Raji (cell line): ENCODE data around the gene ACVR1B.

Source experiments
- POLR2A ChIP-seq: IDR thresholded peaks from 2 replicates; pipeline ENCODE4 v1.6.1; 2011; ENCODE audit warnings: low read depth, low read length, control low read depth; ENCODE audit not compliant: insufficient read depth

Gene ACVR1B

DNA sequence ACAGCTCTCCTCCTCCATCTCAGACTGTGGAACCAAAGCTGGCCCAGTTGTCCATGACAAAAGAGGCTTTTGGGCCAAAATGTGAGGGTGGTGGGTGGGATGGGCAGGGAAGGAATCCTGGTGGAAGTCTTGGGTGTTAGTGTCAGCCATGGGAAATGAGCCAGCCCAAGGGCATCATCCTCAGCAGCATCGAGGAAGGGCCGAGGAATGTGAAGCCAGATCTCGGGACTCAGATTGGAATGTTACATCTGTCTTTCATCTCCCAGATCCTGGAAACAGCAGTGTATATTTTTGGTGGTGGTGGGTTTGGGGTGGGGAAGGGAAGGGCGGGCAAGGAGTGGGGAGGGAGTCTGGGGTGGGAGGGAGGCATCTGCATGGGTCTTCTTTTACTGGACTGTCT is 43.5 kb downstream of the ACVR1B start:
- TF ChIP-seq POLR2A: no peak

DNA sequence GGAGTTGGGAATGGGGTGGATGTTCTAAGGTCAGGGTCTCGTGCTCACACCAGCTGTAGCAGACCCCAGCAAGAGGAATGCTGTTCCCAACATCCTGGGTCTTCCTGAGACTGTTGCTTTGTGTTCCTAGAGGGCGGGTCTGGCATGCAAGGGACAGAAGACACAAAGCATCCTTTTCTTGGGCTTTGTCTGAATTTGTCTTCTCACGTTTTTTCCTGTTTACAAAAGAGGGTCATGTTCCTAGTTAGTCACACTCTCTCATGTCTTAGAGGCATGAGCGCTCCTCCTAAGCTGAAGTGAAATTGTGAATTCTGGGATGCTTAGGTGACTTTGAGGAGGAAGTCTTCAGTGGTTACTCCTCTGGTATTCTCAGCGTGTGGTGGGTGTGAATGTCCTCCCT is 45.6 kb downstream of the ACVR1B start:
- TF ChIP-seq POLR2A: no peak

DNA sequence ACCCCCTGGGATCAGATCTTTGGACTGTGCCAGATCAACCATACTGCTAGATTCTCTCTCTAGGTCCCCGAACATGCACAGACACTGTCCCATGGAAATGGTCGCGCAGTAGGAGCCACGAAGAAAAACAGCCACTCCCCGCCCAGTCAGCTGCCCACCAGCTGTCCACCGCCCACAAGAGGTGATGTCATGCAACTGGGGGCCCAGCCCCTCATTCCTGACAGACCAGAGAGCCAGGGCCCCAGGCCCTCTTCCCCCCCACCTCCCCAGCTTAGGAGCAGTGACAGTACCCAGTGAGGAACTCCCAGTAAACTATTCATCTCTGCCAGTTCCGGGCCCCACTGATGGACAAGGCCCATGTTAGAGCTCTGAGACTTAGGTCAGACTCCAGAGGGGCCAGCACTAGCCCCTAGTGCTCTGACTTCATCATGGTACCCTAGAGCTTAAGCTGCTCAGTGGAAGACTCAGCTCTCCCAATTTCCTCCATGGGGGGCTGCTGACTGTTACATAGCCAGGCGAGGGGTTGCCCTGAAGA is 51.6 kb downstream of the ACVR1B start:
- TF ChIP-seq POLR2A: no peak

DNA sequence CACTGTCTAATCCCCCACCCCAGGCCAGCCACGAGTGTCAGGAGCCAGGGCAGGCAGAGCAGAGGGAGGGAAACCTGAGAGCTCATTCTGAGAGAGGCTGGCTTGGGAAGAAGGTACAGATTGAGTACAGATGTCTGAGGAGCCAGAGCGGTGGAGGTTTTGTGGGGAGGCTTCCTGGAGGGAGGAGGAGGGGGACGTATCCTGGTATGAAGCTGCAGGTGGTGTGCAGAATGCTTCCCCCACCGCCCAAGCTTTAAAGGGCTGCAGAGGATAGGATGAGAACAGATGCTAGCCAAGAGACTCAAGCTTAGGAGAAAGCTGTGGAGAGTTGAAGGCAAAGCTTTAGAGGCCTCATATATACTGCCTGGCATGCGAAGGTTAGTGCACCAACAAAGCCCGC is 52.1 kb downstream of the ACVR1B start:
- TF ChIP-seq POLR2A: no peak

DNA sequence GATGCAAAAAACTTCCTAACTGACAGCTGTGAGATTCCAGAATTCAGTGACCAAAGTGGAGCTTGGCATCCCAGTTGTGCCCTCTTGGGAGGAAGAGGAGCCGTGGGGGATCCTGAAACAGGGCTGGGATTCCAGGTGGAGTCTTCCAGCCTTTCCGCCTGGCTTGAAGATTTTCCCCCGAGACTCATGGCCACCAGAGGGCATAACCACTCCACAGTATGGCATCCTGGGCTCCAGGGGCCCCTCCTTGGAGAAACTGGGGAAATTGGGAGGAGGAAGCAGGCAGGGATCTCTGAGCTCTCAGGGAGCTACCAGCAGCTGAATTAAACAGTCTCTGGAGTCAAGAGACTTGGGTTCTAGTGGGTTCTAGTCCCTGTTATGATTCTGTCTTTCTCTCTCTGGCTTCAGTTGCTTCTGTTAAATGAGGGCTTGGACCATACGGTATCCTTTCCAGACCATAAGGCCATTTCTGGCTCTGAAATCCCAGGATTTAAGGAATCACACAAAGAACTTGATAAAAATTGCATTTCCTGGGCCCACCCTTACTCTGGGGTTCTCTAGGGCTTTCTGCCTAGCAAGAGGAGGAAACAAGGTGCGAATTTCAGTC is 52.6 kb downstream of the ACVR1B start:
- TF ChIP-seq POLR2A: no peak

DNA sequence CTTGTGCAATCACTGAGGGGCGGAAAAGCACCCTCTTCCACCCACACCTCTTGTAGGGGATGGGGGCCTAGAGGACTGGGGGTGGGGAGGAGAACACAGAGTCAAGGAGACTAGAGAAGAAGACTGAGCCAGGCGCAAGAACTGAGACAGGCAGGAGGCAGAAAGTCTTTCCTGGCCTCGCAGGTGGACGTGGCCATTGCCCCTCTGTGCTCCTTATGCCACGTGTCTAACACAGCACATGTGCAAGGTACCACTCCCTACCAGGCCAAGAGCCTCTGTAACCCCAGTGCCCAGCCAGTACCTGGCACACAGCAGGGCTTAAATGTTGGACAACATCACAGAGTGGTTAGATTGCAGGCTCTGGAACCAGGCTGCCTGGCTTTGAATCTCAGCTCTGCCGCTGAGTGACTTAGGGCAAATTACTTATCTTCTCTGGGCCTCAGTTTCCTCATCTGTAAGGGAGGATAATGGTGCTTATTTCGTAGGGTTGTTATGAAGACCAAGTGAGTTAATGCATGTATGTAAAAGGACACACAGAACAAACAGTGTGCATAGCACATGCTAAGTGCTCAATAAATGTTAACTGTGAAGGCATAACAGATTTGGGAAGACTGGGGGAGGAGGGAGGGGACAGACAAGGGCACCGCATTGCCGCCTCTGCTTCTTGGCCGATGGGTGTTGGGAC is 53.9 kb downstream of the ACVR1B start:
- TF ChIP-seq POLR2A: no peak

DNA sequence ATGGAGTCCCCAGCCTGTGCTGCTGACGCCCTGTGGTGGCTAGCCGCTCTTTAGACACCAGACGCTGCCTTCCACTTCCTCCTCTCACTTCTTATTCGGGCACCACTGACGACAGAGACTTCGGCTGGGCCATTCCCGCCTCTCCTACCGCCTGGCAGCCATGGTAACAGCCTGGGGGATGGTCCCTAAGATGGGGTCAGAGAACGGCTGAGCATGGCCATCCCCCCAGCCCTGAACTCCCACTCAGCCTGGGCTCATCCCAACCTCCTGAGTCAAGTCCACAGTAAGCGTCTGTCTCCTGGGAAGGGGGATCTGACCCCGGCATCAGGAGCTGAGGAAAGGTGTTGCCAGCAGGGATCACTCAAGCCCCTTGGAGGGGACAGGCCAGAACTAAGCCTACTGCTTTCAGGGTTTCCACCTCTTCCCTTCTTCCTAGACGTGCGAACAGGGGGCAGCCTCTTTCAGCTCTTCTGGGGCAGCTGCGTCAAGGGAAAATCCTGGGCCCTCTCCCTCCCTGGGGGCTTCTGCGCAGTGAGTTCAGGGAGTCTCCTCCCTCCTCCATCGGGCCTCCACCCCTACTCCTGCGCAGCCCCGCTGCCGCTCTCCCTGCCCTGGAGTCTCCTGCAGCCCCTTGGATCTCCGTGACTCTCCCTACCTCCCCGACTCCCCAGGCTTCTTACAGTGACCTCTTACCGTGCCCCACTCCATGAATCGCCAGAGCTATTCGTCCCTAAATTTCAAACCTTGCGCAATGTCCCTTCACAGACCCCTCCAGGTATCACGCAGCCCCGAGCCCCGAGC is 54.6 kb downstream of the ACVR1B start:
- no peak for TF ChIP-seq POLR2A

DNA sequence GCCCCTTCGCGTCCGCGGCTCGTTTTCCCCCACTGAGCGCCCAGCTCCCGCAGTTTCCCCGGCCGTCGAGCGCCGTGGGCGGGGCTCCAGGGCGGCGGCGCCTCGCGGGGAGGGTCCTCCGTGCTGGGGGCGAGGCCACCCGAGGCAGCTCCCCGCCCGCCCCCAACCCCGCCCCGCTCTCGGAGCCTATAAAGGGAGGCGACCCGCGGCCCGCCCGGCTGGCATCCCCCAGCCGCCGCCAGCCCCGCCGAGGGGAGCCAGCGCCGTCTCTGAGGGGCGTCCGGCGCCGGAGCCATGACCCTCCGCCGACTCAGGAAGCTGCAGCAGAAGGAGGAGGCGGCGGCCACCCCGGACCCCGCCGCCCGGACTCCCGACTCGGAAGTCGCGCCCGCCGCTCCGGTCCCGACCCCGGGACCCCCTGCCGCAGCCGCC is 55.2 kb downstream of the ACVR1B start, which contains the start of gene TAMALIN:
Gene TAMALIN, plus strand, starts transcription at position 221 of the 432 bp plus-strand sequence. Its CDS starts 74 bp downstream, at position 295.
- no peak for TF ChIP-seq POLR2A

DNA sequence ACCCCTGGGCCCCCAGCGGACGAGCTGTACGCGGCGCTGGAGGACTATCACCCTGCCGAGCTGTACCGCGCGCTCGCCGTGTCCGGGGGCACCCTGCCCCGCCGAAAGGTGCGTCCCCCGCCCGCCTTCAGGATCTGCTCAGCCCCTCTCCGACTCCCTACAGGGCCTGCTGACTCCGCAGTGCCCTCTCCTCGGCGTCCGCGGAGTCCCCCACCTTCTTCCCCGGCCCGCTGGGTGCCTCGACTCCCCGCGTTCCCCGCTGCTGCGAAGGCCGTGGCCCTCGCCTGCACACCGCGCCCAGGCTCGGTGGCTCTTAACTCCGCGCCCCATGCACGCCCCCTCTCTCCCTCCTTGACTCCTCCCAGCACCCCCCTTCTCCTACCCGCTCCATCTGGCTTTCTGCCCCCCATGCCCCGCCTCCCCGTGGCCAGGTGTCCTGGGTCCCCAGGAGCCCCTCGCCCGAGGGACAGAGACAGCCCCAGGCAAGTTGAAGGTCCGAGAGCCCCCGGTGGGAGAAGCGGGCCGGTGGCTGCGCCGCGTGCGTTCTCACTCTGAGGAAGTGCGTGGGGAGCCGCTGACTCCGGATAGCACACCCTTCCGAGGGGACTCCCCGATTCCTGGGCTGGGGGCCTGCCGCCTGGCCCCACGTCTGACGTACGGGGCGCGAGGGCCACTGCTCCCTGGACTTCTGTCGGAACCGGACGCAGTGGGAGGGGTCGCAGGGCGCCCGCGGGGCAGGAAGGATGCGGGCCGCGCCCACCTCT is 55.8 kb downstream of the ACVR1B start:
- TF ChIP-seq POLR2A: no peak

DNA sequence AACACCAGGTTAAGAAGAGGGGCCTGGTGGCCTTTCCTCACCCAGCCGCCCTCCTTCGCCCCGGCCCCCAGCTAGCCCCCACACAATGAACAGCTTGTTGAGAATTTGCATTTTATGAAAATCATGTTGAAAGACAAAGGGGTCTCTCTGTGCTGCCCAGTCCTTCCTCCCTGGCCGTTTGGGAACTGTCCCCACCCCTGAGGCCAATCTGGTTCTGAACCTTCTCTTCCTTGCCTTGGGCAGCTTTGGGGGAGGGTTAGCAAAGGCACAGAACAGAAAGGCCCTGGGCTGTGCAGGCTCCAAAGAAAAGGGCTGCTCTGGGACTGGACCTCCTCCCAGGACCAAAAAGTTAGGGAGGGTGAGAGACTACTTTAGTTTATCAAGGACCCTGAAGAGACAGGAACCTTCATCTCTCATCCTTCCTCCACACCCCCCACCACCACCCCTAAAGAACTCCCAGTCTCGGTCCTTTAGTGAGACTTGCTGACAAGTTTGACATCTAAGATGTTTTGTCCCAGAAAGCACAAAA is 56.5 kb downstream of the ACVR1B start:
- TF ChIP-seq POLR2A: no peak

DNA sequence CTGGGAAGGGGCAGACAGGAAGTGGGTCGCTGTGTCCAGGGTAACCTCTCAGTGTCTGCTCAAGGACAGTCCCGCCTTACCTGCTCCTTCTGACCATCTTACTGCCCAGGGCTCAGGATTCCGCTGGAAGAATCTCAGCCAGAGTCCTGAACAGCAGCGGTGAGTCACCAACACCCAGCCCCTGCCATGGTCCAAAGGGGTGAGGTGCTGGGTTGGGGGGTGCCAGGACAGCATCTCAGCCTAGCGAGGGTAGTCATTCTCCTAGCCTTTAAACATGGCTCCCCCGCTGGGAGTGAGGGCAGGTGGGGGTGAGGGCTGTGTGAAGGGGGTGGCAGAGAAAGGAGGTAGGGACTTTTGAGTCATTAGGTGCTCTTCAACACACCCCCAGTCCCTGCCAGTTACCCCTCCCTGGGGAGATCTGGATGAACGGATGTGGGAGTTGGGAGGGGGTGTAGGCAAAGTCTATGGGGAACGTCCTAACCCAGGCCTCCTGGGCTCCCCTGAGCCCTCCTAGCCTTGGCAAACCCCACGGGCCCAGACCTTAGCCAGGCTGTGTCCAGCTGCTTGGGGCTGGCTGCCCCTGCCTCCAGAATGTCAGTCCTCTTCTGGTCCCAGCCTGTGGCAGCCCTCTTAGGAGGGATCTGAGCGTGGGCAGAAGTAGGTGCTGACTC is 57.7 kb downstream of the ACVR1B start:
- TF ChIP-seq POLR2A: no peak

DNA sequence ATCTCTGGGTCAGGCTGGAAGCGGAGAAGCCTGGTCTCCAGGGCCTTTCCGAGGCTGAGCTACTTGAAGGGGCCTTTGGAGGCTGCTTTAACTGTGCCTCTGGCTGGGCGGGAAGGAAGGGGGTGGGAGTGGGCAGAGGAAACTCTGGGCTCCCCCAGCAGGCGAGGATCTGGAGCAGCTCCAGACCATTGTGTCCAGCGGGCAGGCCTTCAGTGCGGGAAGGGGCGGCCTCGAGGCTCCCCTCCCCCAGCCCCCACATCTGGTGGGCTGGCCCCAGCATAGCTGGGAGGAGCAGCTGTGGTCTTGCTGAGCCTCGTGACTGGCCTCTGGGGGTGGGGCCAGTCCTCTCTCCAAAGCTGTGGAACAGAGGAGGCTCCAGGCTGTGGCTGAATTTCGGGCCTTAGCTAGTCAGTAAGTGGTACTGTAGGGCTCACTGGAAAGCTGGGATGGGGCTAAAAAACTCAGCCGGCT is 58.7 kb downstream of the ACVR1B start:
- no peak for TF ChIP-seq POLR2A

DNA sequence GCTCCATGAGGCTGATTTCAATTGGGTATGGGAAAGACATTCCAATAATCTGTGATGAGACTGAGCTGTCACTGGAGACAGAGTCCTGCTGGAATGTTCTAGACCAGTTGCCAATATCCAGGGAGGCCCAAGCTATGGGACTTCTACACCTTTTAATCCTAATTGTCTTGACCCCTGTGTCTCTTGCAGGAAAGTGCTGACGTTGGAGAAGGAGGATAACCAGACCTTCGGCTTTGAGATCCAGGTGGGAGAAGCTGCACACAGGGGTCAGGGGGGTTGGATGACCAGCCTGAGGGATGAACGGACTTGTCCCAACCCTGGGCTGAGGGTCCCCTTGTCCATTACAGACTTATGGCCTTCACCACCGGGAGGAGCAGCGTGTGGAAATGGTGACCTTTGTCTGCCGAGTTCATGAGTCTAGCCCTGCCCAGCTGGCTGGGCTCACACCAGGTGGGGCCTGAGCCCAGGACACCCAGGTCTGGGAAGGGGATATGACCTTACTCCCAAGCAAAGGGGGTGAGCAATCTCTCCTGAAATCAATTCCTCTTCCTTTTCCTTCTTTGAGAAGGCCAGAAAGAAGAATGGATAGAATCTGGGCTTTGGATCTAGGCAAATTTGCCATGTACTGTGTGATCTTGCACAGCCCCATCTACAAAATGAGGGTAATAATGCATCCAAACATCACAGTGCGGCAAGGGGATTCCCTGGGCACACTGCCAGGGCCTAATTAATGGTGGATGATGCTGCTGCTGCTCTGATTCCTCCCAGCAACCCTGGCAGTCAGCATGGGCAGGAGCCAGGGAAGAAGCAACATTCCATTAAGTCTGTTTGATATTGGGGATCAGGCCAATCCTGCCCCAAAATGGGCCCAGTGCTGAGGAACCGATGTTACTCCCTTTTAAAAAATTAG is 59.4 kb downstream of the ACVR1B start:
- no peak for TF ChIP-seq POLR2A
